PFSK-1 (cell line): ENCODE results near the gene KRTAP19-6.

ENCODE experiments used
- FOXP2 ChIP-seq: optimal IDR thresholded peaks from 2 replicates; pipeline ENCODE3; 2011; ENCODE audit warnings: borderline replicate concordance, control low read depth, inconsistent platforms; ENCODE audit not compliant: insufficient read depth; ENCODE audit errors: extremely low read length, extremely low read depth
- POLR2AphosphoS5 ChIP-seq: IDR thresholded peaks from 2 replicates; pipeline ENCODE4 v1.6.1; 2012; ENCODE audit warnings: low read depth, mild to moderate bottlenecking, control low read depth, low read length, moderate library complexity
- SIN3A ChIP-seq: IDR thresholded peaks from 2 replicates; pipeline ENCODE4 v1.6.1; 2012; ENCODE audit warnings: mild to moderate bottlenecking, low read length, moderate library complexity, borderline replicate concordance; ENCODE audit not compliant: insufficient read depth
- TAF1 ChIP-seq: IDR thresholded peaks from 2 replicates; pipeline ENCODE4 v1.6.1; 2012; ENCODE audit warnings: low read length, control low read depth, borderline replicate concordance; ENCODE audit not compliant: insufficient read depth
- TF ChIP-seq, protein P1 (sequence below), 2 experiments: IDR thresholded peaks; 2 replicates each; pipeline versions ENCODE4 v1.6.1 to v1.8.0; 2011 to 2012; ENCODE audit warnings: low read depth in 2 of 2, low read length in 2 of 2, control low read depth in 1 of 2, inconsistent platforms in 1 of 2, mild to moderate bottlenecking in 1 of 2, moderate library complexity in 1 of 2; ENCODE audit not compliant: insufficient read depth in 1 of 2

KRTAP19-6 gene

DNA sequence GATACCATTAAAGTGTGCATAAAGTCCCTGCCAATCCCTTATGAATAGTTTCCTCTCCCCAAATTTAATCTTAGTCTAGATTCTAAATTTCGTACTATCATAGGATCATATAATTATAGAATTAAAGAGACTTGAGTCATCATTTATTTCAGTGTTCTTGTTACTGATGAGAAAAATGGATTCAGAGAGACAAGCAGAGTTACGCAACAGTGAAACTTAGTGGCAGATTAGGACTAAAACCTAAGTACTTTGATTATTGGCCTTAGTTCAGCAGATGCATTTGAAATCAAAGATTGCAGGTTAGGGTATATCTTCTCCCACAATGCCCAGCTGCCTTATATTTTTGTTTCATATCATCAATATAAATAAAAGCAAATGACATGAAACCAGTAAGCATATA, 20.3 kb upstream of the KRTAP19-6 start:
- TF ChIP-seq, protein P1, sequence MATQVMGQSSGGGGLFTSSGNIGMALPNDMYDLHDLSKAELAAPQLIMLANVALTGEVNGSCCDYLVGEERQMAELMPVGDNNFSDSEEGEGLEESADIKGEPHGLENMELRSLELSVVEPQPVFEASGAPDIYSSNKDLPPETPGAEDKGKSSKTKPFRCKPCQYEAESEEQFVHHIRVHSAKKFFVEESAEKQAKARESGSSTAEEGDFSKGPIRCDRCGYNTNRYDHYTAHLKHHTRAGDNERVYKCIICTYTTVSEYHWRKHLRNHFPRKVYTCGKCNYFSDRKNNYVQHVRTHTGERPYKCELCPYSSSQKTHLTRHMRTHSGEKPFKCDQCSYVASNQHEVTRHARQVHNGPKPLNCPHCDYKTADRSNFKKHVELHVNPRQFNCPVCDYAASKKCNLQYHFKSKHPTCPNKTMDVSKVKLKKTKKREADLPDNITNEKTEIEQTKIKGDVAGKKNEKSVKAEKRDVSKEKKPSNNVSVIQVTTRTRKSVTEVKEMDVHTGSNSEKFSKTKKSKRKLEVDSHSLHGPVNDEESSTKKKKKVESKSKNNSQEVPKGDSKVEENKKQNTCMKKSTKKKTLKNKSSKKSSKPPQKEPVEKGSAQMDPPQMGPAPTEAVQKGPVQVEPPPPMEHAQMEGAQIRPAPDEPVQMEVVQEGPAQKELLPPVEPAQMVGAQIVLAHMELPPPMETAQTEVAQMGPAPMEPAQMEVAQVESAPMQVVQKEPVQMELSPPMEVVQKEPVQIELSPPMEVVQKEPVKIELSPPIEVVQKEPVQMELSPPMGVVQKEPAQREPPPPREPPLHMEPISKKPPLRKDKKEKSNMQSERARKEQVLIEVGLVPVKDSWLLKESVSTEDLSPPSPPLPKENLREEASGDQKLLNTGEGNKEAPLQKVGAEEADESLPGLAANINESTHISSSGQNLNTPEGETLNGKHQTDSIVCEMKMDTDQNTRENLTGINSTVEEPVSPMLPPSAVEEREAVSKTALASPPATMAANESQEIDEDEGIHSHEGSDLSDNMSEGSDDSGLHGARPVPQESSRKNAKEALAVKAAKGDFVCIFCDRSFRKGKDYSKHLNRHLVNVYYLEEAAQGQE (IDR thresholded peaks at IDR 0.05; ENCODE audit: insufficient read depth in 1 of 2, low read depth in 2 of 2, low read length in 2 of 2): no peak
- TF ChIP-seq SIN3A (no peak), FOXP2 (no peak), TAF1 (no peak), POLR2AphosphoS5 (no peak)

DNA sequence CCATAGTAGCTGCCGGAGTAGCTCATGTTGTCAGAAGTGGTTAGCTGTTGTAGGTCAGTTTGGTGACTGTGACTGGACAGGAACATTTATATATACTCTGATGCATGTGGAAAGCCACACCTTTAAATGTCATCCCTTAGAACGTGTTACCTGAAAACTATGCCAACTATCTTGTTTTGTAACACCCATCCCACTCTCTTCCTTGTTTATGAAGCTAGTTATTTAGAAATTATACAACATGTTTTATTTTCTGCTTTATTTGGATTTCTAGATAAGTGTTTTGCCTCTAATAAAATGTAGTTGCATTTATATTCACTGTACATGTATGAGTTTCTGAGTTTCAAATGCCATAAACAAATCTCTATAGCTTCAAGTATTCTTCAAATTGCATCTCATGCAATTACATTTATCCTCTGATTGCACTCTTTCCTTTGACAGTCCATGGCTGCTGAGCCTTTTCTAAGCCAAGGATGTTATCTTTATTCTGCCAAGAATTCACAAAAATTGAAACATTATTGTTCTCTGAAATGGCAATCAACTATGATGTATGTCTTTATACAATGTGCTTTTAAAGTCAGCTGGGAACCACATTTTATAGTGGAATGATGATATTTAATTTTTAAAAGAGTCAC, 19.7 kb upstream of the KRTAP19-6 start, which contains the start of gene KRTAP19-7:
TSS of gene KRTAP19-7 (minus strand) at position 51 of the 632 bp plus-strand sequence. CDS start at position 26, 25 bp downstream.
- TF ChIP-seq POLR2AphosphoS5 (no peak), SIN3A (no peak)
- TF ChIP-seq, protein P1 (IDR thresholded peaks at IDR 0.05; ENCODE audit: insufficient read depth in 1 of 2, low read depth in 2 of 2, low read length in 2 of 2): no peak

DNA sequence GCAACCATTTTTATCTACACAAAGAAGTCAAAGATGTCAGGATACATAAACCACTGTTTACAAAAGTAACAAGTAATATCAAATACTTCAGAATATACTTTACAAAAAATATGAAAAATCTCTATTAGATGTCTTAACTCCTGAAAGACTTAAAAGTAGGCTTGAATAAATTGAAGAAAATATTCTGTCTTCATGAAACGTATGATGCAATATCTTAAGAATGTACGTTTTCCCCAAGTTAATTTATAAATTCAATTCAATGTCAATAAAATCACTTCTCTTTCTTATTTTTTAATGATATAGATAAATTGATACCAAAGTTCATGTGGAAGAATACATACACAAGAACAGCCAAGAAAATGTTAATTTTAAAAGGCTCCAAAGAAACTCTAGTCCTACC, 13.4 kb upstream of the KRTAP19-6 start:
- TF ChIP-seq, protein P1 (IDR thresholded peaks at IDR 0.05; ENCODE audit: insufficient read depth in 1 of 2, low read depth in 2 of 2, low read length in 2 of 2): no peak
- TF ChIP-seq TAF1 (no peak), POLR2AphosphoS5 (no peak), FOXP2 (no peak), SIN3A (no peak)

DNA sequence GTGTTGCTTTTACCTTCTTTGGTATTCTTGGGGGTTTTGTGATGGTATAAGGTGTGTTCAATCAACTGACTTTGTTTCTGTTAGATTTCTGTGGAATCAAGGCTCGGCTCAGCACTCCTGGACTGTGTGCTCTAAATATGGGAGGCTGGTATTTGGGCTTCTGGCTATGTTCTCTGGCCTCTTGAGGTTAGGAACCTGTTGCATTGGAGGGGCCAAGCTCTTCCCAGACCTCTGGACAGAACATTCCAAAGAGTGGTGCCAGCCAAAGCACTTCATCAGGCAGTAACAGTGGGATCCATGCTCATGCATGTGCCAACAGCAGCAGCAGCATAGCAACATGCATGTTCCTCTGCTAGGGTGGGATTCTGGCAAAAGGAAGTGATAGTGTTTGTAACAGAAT, 11.1 kb upstream of the KRTAP19-6 start:
- TF ChIP-seq, protein P1 (IDR thresholded peaks at IDR 0.05; ENCODE audit: insufficient read depth in 1 of 2, low read depth in 2 of 2, low read length in 2 of 2): no peak

DNA sequence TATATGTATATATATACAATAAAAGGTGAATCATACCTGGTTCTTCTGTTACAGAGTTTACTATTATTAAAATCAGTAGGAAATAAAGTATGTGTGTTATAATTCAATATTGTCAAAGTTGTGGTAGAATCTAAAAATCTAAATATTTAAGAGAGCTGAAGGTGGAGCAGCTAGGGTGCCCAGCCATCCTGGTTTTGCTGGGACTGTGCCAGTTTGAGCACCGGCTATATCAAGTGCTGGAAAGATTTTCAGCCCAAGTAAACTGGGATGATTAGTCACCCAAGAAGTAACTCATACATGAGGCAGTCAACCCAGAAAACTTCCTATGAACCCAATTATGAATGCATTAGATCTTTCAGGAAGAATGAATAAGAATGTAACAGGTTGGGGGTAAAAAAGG, 22.8 kb downstream of the KRTAP19-6 start:
- TF ChIP-seq SIN3A (no peak), TAF1 (no peak), POLR2AphosphoS5 (no peak), FOXP2 (no peak)
- TF ChIP-seq, protein P1 (IDR thresholded peaks at IDR 0.05; ENCODE audit: insufficient read depth in 1 of 2, low read depth in 2 of 2, low read length in 2 of 2): no peak
